Retinal pigment epithelial cell (primary cell): ENCODE data around the gene FNTB.
"Not testable (repeated sequence)": the region's sequence is repeated elsewhere in the genome, so short reads cannot be mapped to it uniquely, and the experiment has no call there.

Experiments
- DNase-seq: peaks from one replicate; pipeline ENCODE4 v3.0.0-alpha.2; 2010; ENCODE audit warnings: low read depth
- H3K4me3 ChIP-seq: 2 replicates; pipeline ENCODE4 v1.5.1; 2011; ENCODE audit warnings: mild to moderate bottlenecking, low read length, control low read depth, moderate library complexity
- CTCF ChIP-seq: conservative IDR thresholded peaks from 2 replicates; pipeline ENCODE4 v1.5.1; 2011; ENCODE audit warnings: low read depth, low read length, control low read depth, inconsistent platforms

FNTB gene

GRCh38 chr14:65027127-65027799 is 40.6 kb downstream of the FNTB start:
- no peak for TF ChIP-seq CTCF
- H3K4me3 ChIP-seq: no peak overlapping the region
- DNase-seq: no peak

GRCh38 chr14:65028937-65029336 is 42.2 kb downstream of the FNTB start:
- TF ChIP-seq CTCF: no peak
- no peak for DNase-seq
- no peak overlapping the region for H3K4me3 ChIP-seq

GRCh38 chr14:65031321-65031720 is 44.6 kb downstream of the FNTB start:
- not testable (repeated sequence) for H3K4me3 ChIP-seq, DNase-seq

- H3K4me3 ChIP-seq: no peak overlapping the region
- no peak for DNase-seq
- no peak for TF ChIP-seq CTCF
These were observed 45.6 kb downstream of the FNTB start for GRCh38 chr14:65032319-65032718.

- TF ChIP-seq CTCF: no peak
- no peak for DNase-seq
- H3K4me3 ChIP-seq: no peak overlapping the region
These were observed 46.5 kb downstream of the FNTB start for GRCh38 chr14:65033181-65033580.

- H3K4me3 ChIP-seq: no peak overlapping the region
- TF ChIP-seq CTCF: no peak
- DNase-seq: no peak
These were observed 47.3 kb downstream of the FNTB start for GRCh38 chr14:65034021-65034420.

GRCh38 chr14:65035049-65035448 is 48.4 kb downstream of the FNTB start:
- TF ChIP-seq CTCF: no peak
- no peak overlapping the region for H3K4me3 ChIP-seq
- no peak for DNase-seq
